GM21360 (cell line): ENCODE measurements around the gene BBS1.
"Not testable (repeated sequence)": the region's sequence is repeated elsewhere in the genome, so short reads cannot be mapped to it uniquely, and the experiment has no call there.

ENCODE experiments used
- ATAC-seq: cut with Tn5 transposase; IDR thresholded peaks from one replicate; pipeline ENCODE4 v1.9.1; 2021; ENCODE audit warnings: mild to moderate bottlenecking, moderate library complexity; ENCODE audit not compliant: unreplicated experiment

BBS1 gene

GRCh38 chr11:66569076-66569475 lies 58.6 kb downstream of the BBS1 start:
- no peak for ATAC-seq

GRCh38 chr11:66570079-66570849 lies 59.8 kb downstream of the BBS1 start:
- no peak for ATAC-seq

GRCh38 chr11:66570850-66571180 lies 60.4 kb downstream of the BBS1 start:
- ATAC-seq: no peak

GRCh38 chr11:66579017-66579606 lies 68.7 kb downstream of the BBS1 start:
- no peak for ATAC-seq

GRCh38 chr11:66580803-66581202 lies 70.4 kb downstream of the BBS1 start:
- ATAC-seq: no peak

- ATAC-seq: no peak
Observed at GRCh38 chr11:66581261-66581660, 70.8 kb downstream of the BBS1 start.

- not testable (repeated sequence) for ATAC-seq
Observed at GRCh38 chr11:66582565-66583147, 72.2 kb downstream of the BBS1 start.
